Measurements from ENCODE around the gene NFATC1. TPM values are rescaled to one million over a fixed set of nuclear protein-coding genes. Genes with fewer than 3 reads are reported as not detected.
A peak's percentile ranks its signal among the peaks of the same experiment; 100 is the strongest.

The NFATC1 gene
- total RNA-seq, 6 donors from 2014 or later = 13.6 to 39.5 (median 20.3) TPM

- H3K27ac ChIP-seq = no peak overlapping the region
- ATAC-seq (ENCODE audit: low FRiP score in 2 of 2) (no peak), DNase-seq (peak in 1 of 2 donors; percentile 67)
- H3K27me3 ChIP-seq = no peaks in the 10 kb centered on the region
- H3K36me3 ChIP-seq = peaks cover 0 to 31% (median 7%) of the 10 kb centered on the region in 4 donors
- no peaks in the 10 kb centered on the region for H3K4me1 ChIP-seq
- H3K4me3 ChIP-seq = no peak overlapping the region
- TF ChIP-seq, protein P1, sequence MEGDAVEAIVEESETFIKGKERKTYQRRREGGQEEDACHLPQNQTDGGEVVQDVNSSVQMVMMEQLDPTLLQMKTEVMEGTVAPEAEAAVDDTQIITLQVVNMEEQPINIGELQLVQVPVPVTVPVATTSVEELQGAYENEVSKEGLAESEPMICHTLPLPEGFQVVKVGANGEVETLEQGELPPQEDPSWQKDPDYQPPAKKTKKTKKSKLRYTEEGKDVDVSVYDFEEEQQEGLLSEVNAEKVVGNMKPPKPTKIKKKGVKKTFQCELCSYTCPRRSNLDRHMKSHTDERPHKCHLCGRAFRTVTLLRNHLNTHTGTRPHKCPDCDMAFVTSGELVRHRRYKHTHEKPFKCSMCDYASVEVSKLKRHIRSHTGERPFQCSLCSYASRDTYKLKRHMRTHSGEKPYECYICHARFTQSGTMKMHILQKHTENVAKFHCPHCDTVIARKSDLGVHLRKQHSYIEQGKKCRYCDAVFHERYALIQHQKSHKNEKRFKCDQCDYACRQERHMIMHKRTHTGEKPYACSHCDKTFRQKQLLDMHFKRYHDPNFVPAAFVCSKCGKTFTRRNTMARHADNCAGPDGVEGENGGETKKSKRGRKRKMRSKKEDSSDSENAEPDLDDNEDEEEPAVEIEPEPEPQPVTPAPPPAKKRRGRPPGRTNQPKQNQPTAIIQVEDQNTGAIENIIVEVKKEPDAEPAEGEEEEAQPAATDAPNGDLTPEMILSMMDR (IDR thresholded peaks at IDR 0.05) = no peak
- TF ChIP-seq EP300 (IDR thresholded peaks at IDR 0.05) = no peak
- TF ChIP-seq POLR2AphosphoS5 (IDR thresholded peaks at IDR 0.05) = no peak
- no peak for TF ChIP-seq POLR2A (IDR thresholded peaks at IDR 0.05)
- 92 to 93% methylated on average over 15 to 25 of the region's 26 CpGs for WGBS, 2 donors
- no peaks in the 10 kb centered on the region for H3K9me3 ChIP-seq
Measured at GRCh38 chr18:79421275-79421857, 25.6 kb downstream of the NFATC1 start.

- H3K27me3 ChIP-seq = no peaks in the 10 kb centered on the region
- no peak overlapping the region for H3K4me3 ChIP-seq
- peaks cover 0 to 31% (median 7%) of the 10 kb centered on the region in 4 donors for H3K36me3 ChIP-seq
- H3K4me1 ChIP-seq = no peaks in the 10 kb centered on the region
- no peak for TF ChIP-seq EP300 (IDR thresholded peaks at IDR 0.05)
- TF ChIP-seq POLR2AphosphoS5 (IDR thresholded peaks at IDR 0.05) = no peak
- TF ChIP-seq, protein P1 (IDR thresholded peaks at IDR 0.05) = no peak
- no peak for TF ChIP-seq POLR2A (IDR thresholded peaks at IDR 0.05)
- no peaks in the 10 kb centered on the region for H3K9me3 ChIP-seq
- peak in 1 of 2 donors; percentile 14 for ATAC-seq (ENCODE audit: low FRiP score in 2 of 2)
- WGBS, 2 donors = 79 to 82% methylated on average over 19 to 20 of the region's 24 CpGs
- H3K27ac ChIP-seq = no peak overlapping the region
- peak in 1 of 2 donors; percentile 70 for DNase-seq
Measured at GRCh38 chr18:79422022-79422782, 26.5 kb downstream of the NFATC1 start.

- DNase-seq (peak in 1 of 2 donors; percentile 47), ATAC-seq (ENCODE audit: low FRiP score in 2 of 2) (no peak)
- TF ChIP-seq POLR2A (IDR thresholded peaks at IDR 0.05) (no peak), EP300 (IDR thresholded peaks at IDR 0.05) (no peak), POLR2AphosphoS5 (IDR thresholded peaks at IDR 0.05) (no peak)
- TF ChIP-seq, protein P1 (IDR thresholded peaks at IDR 0.05) = no peak
- H3K9me3 ChIP-seq = no peaks in the 10 kb centered on the region
- no peak overlapping the region for H3K27ac ChIP-seq
- H3K36me3 ChIP-seq = peaks cover 0 to 31% (median 7%) of the 10 kb centered on the region in 4 donors
- no peak overlapping the region for H3K4me3 ChIP-seq
- no peaks in the 10 kb centered on the region for H3K27me3 ChIP-seq
- 86 to 90% methylated on average over 12 of the region's 12 CpGs for WGBS, 2 donors
- H3K4me1 ChIP-seq = no peaks in the 10 kb centered on the region
Measured at GRCh38 chr18:79422783-79423165, 27.0 kb downstream of the NFATC1 start.

- Histone ChIP-seq H3K4me3 (no peak overlapping the region), H3K27me3 (no peaks in the 10 kb centered on the region), H3K9me3 (no peaks in the 10 kb centered on the region), H3K4me1 (no peaks in the 10 kb centered on the region), H3K36me3 (peaks cover 0 to 31% (median 7%) of the 10 kb centered on the region in 4 donors), H3K27ac (no peak overlapping the region)
- DNase-seq (peak in 1 of 2 donors; percentile 81), ATAC-seq (ENCODE audit: low FRiP score in 2 of 2) (peak in 1 of 2 donors; percentile 6)
- WGBS, 2 donors = 88 to 93% methylated on average over 18 to 26 of the region's 26 CpGs
- no peak for TF ChIP-seq POLR2AphosphoS5 (IDR thresholded peaks at IDR 0.05)
Measured at GRCh38 chr18:79423211-79424007, 27.7 kb downstream of the NFATC1 start.

DNA sequence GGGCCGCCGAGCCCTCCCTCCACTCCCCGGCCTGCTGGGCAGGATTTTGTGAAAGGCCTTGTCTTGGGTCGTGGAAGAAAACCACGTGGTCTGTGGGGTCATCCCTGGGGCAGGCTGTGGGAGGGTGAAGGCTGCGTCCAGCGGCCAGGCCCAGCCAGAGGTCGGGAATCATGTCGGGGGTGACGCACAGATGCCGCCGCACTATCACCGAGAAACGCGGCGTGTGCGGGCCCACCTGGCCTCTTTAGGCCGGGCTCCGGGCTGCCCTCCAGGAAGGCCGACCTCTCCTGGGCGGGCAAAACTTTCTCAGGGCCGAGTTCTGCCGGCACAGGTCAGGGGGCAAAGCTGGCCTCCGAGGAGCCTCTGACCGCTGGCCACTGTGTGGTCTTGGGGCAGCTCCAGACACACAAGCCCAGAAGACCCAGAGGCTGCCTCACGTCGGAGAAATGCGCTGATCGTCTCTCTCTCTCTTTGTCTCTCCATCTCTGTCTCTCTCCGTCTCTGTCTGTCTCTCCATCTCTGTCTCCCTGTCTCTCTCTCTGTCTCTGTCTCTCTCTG, 28.4 kb downstream of the NFATC1 start:
- WGBS, 2 donors = 83 to 86% methylated on average over 15 to 30 of the region's 30 CpGs
- Histone ChIP-seq H3K4me1 (no peaks in the 10 kb centered on the region), H3K4me3 (no peak overlapping the region), H3K27ac (no peak overlapping the region), H3K36me3 (peaks cover 0 to 31% (median 7%) of the 10 kb centered on the region in 4 donors), H3K9me3 (no peaks in the 10 kb centered on the region), H3K27me3 (no peaks in the 10 kb centered on the region)
- DNase-seq (peak in 1 of 2 donors; percentile 85), ATAC-seq (ENCODE audit: low FRiP score in 2 of 2) (peak; percentile 19 to 74)
- no peak for TF ChIP-seq POLR2A (IDR thresholded peaks at IDR 0.05)
- no peak for TF ChIP-seq EP300 (IDR thresholded peaks at IDR 0.05)
- no peak for TF ChIP-seq POLR2AphosphoS5 (IDR thresholded peaks at IDR 0.05)
- TF ChIP-seq, protein P1 (IDR thresholded peaks at IDR 0.05) = no peak
